ENCODE data around the gene PDE4B.
"Not testable (repeated sequence)": the region's sequence is repeated elsewhere in the genome, so short reads cannot be mapped to it uniquely, and the experiment has no call there.

- not testable (repeated sequence) for TF ChIP-seq CTCF (IDR thresholded peaks at IDR 0.05; ENCODE audit: low read depth, low read length); EZH2phosphoT487 (IDR thresholded peaks at IDR 0.05; ENCODE audit: low read depth)
These were observed 618.8 kb downstream of the PDE4B start for GRCh38 chr1:66411449-66411848.
